CD4-positive, alpha-beta T cell treated with Interferon alpha-2 for 1 hour (primary cell): Measurements from ENCODE around the gene C12orf60.
"Not testable (repeated sequence)": the region's sequence is repeated elsewhere in the genome, so short reads cannot be mapped to it uniquely, and the experiment has no call there.

Experiments
- DNase-seq, 2 donors: peaks; one replicate each; pipeline ENCODE4 v3.0.0-alpha.2; 2020 to 2022

C12orf60 gene

DNA sequence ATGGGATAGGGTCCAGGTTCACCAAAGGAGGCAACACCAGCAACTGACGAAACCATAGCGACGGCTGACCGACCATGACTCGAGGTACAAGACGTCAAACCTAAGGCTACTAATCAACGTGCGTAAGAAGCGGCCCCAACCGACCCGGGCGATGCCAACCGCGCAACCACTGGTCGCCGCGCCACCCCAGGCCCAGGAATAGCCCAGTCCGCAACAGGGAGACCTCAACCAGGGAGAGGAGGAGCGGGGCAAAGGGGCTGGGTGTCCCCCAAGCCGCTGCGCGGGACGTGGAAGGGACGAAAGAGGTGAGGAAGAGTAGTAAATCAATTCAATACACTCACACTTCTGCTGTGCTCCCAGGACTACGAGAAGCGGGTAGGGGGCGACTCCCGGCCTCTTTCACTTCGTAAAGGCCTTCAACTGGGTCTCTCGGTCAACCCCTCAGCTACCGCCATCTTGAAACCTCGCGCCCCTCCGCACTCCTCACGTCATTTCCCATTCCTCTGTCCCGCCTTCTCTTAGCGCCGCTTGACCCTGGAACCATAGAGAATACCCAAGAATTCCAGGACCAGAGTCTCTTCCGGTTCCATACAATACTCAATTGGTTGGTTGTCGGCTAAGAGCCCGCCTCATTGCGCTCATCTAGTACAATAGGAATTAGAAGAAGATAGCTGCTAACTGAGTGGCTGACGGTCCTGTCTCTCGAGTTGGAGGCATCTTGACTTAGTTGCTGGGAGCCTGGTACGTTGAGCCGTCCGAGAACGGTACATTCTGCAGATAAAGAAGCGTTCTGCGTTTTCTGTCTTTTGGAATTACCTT lies at the start of gene C12orf60, which contains the start of gene WBP11:
Gene C12orf60, plus strand, starts transcription at position 660 of the 819 bp plus-strand sequence. CDS start 19,266 bp downstream, outside the sequence.
Gene WBP11, minus strand, starts transcription at position 468 of the 819 bp plus-strand sequence. CDS start 2,095 bp downstream, outside the sequence.
- peak; percentile 94 to 96 for DNase-seq

GRCh38 chr12:14756334-14757143 lies 46.9 kb upstream of the C12orf60 start:
- peak in 1 of 2 donors; percentile 27 for DNase-seq

- DNase-seq, result not testable (repeated sequence)
Measured at GRCh38 chr12:14759711-14760280, 43.7 kb upstream of the C12orf60 start.

- no peak for DNase-seq
Measured at GRCh38 chr12:14765398-14765797, 38.1 kb upstream of the C12orf60 start.

GRCh38 chr12:14766020-14766419 lies 37.5 kb upstream of the C12orf60 start:
- not testable (repeated sequence) for DNase-seq

DNA sequence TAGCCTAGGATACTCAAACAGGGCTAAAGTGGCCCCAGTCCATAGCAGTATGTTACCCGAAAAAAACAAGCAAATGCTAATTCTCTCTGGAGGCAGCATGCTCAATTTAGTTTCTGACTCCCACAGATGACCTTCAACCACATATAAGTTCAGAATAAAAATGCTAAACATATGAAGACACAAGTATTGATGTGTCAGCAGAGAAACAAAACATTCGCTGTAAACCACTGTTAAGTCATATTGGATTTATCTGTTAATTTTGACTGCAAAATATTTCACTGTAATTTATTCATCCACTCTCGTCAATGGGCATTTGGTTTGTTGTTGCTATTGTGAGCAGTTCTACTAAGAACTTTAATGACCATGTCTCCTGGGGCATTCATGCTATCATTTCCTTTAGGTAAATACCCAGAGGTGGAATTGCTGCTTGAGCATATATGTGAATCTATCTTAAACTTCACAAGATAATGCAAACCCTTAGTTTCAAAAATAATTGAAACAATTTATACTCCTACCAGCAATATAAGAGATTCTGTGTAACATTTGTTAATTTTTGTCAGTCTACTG lies 36.7 kb upstream of the C12orf60 start:
- DNase-seq, result no peak

DNA sequence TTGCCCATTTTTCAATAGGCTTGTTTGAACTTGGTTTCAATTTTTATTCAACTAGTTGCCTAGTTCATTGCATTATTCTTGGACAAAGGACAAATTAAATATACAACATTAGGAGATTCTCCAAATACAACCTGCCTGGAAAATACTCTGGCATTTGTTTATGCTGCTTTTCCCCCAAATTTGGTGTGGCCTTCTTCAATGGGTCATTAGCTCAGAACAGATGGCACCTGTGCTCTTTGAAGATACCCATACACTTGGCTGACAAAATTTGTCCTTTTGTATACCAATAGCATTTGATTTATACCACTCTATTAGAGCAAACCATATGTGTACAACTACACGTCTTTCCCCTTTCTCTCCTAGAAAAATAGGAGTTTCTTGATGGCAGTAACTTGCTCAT lies 35.9 kb upstream of the C12orf60 start:
- DNase-seq, result no peak

- DNase-seq, result peak; percentile 23 to 54
Measured at GRCh38 chr12:14768823-14769405, 34.6 kb upstream of the C12orf60 start.

DNA sequence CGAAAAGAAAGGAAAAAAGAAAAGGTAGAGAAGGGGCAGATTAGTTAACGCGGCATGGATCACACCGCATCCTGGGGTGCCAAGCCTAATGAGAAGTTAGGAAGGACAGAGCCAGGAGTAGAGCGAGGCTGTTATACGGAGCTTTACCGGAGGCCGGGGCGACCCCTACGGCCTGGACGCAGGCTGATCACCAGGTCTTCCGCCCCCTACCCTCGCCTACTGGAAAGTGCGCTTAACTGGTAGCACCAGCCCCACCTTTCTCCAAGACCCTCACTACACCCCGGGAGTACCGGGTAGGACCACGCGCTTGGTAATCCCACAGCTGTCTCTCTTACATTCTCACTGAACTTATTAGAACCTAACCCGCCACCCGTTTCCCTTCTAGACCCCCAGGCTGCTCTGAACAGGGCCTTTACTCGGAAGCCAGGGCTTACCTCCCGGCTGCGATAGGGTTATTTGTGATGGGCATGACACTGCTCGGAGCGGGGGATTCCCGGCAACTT lies 34.0 kb upstream of the C12orf60 start:
- no peak for DNase-seq

GRCh38 chr12:14769969-14770495 lies 33.4 kb upstream of the C12orf60 start:
- peak; percentile 90 to 93 for DNase-seq

DNA sequence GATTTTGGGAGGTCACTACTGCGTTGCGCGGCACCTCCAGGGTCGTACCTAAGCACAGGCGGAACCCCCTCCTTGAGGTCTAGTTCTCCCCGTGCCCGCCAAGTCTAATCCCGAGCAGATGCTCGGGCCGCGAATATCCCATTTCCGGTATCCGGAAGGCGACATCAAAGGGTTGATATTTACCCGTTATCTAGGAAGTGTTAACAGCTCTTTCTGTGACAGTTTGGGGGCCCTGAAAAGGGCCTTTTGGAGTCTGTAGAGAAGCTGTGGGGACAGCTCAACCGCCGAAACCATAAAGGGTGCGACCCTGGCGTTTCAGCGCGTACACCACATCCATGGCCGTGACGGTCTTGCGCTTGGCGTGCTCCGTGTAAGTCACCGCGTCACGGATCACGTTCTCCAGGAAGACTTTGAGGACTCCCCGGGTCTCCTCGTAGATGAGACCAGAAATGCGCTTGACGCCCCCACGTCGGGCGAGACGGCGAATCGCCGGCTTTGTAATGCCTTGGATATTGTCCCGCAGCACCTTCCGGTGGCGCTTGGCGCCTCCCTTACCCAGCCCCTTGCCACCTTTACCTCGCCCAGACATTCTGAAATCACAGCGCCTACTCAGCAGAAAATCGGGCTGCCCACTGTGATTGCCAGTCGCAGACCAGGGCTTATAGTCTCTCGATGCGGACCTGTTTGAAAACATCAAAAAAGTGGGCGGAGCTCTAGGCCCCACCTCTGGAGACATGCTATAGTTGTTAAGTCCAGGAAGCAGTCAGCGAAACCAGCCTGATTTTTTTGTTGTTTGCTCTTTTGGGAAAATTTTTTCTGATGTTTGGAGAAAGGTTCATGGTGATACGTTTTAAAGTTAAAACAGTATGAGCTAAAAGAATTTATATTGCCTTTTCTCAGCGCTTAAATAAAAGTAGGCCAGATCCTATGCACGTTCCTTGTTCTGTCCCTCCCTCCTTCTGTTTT lies 32.7 kb upstream of the C12orf60 start:
- peak; percentile 96 to 98 for DNase-seq

DNA sequence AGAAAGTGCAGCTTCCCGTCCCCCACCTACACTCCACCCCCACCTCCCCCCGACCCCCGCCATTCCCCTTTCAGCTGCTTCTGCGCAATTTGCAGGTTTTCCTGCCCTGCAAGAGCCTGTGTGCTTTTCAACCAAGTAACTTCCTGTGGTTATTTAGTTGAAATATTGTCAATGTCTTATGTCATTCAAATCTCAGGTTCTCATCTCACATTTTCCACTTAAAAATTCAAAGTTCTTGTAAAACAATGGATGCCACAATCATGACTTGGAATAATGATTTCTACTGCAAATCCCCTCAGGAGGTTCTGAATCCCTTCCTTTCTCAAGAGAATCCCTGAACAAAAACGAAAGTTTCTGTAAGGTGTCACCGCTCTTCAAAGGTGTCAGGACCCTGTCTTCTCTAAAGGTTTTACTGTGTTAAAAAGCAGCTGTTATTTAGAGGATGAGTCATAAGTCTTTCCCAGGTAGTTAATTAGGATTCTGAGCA lies 31.8 kb upstream of the C12orf60 start:
- peak; percentile 54 to 74 for DNase-seq

DNA sequence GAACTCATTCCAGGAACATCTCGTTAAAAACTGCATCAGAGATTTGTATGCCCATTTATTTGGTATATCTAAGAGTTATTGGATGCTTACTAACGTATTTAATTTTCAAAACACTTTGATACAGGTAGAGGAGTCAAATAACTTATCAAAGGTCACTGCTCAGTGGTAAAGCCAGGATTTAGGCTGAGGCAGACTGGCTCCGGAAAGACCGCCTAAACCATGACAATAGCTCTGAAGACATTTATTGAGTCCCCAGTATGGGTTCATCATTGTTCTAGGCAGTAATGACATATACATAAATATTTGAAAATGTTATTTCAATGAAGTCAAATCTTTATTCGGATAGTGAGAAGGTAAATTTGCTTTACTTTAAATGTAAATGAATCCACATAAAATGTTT lies 30.5 kb upstream of the C12orf60 start:
- no peak for DNase-seq

DNA sequence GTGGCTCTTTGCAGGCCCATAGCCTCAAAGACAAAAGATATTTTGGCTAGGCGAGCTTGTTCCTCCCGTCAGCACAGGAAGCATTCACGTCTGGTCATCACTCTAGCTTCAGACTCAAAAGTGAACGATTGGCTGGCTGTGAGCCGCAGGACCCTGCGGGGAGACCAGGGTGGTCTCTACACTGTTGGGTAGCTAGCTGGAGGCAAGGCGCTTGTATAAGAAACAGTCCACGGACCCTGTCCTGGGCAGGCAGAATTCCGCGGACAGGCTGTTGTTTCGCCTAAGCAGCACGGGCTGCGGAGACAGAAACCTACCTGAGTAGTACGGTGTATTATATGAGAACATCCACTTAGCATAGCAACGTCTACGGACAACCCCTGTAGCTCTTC lies 29.8 kb upstream of the C12orf60 start:
- no peak for DNase-seq

DNA sequence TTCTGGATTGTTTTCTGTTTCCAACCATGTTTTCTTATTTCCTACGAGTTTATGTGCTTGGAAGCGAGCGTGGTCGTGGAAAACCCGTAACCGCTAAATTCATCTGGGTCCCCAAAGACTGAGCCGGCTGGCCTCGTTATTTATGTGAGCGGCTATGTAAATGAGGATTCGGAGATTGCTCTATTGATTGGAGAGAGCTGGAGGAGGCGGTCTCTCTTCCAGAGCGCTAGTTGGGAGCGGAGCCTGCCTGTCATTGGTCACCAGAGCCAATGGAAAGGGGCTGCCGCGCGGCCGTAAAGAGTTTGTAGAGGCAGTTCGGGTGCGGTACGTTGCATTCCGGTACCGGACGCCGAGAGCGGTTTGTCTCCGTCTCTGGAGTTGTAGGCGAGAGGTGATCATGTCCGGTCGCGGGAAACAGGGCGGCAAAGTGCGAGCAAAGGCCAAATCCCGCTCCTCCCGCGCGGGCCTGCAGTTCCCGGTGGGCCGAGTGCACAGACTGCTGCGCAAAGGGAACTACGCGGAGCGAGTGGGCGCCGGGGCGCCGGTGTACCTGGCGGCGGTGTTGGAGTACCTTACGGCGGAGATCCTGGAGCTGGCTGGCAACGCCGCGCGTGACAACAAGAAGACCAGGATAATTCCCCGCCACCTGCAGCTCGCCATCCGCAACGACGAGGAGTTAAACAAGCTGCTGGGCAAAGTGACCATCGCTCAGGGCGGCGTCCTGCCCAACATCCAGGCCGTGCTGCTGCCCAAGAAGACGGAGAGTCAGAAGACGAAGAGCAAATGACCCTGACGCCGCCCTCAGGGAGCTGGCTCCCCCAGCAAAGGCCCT lies 29.2 kb upstream of the C12orf60 start:
- peak; percentile 94 to 96 for DNase-seq

GRCh38 chr12:14774906-14775635 lies 28.4 kb upstream of the C12orf60 start:
- peak; percentile 15 to 41 for DNase-seq

- DNase-seq, result no peak
Measured at GRCh38 chr12:14775636-14775980, 27.9 kb upstream of the C12orf60 start.

DNA sequence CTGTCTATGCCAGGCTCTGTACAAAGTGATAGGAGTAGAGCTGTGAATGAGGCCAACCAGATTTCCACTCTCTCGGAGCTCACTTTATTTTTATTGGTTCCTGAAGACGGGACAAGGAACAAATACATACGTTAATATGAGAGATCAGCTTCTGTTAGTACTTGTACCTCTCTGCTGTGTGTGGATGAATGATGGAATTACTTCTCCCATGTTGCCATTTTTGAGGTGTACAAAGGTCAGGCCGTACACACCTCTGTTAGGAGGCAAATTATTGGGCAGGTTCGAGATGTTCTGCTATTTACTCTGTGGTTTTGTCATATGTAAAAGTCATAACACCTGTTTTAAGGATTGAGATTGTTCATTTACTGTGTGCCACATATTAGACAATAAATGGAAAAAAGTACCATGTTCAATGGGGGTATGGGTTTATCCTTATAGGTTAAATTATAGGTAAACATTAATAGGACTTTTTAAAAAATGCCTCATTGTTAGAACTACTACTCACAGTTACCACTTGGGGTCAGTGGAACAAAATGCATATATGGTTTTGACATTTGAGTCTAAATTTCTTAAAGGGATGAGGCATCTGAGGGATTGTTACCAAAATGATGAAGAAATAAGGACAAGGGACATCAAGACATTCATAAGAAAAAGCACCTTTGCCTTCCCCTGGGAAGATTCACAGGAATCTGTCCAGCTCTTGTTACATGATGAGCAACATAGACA lies 27.1 kb upstream of the C12orf60 start:
- peak in 1 of 2 donors; percentile 32 for DNase-seq
